ENCODE measurements around the gene MEGF10.
"Not testable (repeated sequence)": the region's sequence is repeated elsewhere in the genome, so short reads cannot be mapped to it uniquely, and the experiment has no call there.

MEGF10 gene

DNA sequence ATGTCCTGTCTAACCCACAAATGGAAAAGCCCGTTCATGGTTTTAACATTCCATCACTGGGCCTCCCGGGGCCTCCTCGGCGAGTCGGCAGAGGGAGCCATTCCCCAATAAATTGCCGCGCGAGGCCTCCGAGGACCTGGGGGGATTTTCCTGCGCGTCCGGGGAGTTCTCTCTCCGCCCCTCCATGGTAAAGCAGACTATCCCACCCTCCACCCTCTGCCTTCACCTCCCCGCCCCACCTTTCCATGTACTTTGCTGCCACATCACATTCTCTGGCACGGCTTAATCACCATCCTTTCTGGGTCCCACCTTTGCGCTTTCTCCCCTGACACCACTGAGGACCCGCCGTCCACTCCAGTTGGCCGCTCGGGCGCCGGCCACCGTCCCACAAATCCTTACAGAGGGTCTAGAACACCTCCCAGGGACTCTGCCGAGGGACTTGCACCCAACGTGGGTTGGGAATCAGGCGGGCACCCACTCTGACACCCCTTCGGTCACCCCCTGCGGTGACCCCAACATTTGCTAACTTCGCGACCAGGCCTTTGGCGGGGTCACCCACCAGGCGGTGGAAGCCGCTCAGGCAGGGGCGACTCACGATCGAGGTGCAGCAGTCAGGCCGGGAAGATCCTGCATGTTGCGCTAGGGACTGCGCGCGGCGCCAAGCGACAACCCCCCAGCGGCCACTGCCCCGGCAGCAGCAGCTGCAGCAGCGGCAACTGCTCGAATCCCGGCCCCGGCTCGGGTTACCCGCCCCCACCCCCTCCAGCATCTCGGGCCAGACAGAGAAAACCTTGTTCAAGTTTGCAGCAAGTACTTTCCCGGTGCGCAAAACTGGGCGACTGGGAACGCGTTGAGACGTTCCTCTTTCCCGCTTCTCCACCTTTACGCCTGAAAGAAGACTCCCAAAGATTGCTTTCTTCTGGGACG lies at the start of gene MEGF10:
Gene MEGF10 (plus strand): TSS at position 778 of the 927 bp plus-strand sequence. CDS start 40,513 bp downstream, outside the sequence.
- Histone ChIP-seq H3K27me3 (no peaks in the 10 kb centered on the region), H4K20me1 (no peaks in the 10 kb centered on the region), H3K4me3 (no peak within 1 kb of the TSS), H3K27ac (no peak within 1 kb of the TSS), H3K9ac (no peak within 1 kb of the TSS), H3K4me1 (no peaks in the 10 kb centered on the region), H3K36me3 (no peaks in the 10 kb centered on the region), H3K9me3 (replicated peaks in 1 of 11) (peaks cover 26 to 33% (median 30%) of the 10 kb centered on the region in 11 experiments; a peak in 21 of 22 replicates), H3K4me2 (no peak within 1 kb of the TSS)
- TF ChIP-seq Cebpa-rat (IDR thresholded peaks at IDR 0.05), result no peak

DNA sequence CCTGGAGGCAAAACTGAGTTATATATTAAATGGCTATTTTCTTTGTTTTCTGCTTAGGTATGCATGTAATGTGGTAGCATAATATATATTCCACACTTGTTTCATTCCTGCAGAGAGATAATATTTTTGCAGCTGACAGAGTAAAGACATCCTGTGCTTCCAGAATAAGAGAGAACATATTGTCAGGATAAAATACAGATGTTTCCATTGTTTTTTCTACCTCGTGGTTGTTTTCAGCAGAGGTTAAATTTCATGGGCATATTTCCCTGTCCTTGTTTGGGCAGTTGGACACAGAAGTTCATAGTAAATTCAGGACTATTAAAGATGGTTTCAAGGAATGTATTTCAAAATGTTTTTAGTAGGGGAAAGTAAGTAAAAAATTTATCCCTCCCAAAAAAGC lies 47.6 kb upstream of the MEGF10 start:
- Histone ChIP-seq H3K4me3 (no peak overlapping the region), H3K4me1 (no peaks in the 10 kb centered on the region), H3K4me2 (no peak overlapping the region), H3K9me3 (replicated peaks in 1 of 11) (peaks cover 0 to 17% (median 6%) of the 10 kb centered on the region in 11 experiments; a peak in 13 of 22 replicates), H4K20me1 (no peaks in the 10 kb centered on the region), H3K27ac (no peak overlapping the region), H3K9ac (no peak overlapping the region), H3K27me3 (no peaks in the 10 kb centered on the region), H3K36me3 (no peaks in the 10 kb centered on the region)
- no peak for TF ChIP-seq Cebpa-rat (IDR thresholded peaks at IDR 0.05)

DNA sequence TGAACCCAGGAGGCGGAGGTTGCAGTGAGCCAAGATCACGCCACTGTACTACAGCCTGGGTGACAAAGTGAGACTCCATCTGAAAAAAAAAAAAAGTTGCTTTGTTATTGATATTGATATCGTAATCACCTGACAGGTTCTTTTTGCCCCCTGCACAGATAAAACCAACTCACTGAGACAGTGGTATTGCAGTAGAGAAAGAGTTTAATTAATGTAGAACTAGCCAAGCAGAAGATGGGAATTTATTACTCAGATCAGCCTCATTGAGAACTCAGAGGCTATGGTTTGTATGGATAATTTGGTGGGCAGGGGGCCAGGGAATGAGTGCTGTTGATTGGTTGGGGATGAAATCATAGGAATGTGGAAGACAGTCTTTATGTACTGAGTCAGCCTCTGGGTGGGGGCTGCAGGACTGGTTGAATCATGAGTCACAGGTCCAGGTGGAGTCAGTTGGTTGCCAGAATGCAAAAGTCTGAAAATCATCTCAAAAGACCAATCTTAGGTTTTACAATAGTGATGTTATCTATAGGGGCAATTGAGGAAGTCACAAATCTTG lies 35.8 kb upstream of the MEGF10 start:
- Histone ChIP-seq H3K4me1 (no peaks in the 10 kb centered on the region), H3K27me3 (no peaks in the 10 kb centered on the region)
- TF ChIP-seq Cebpa-rat (IDR thresholded peaks at IDR 0.05), result no peak

DNA sequence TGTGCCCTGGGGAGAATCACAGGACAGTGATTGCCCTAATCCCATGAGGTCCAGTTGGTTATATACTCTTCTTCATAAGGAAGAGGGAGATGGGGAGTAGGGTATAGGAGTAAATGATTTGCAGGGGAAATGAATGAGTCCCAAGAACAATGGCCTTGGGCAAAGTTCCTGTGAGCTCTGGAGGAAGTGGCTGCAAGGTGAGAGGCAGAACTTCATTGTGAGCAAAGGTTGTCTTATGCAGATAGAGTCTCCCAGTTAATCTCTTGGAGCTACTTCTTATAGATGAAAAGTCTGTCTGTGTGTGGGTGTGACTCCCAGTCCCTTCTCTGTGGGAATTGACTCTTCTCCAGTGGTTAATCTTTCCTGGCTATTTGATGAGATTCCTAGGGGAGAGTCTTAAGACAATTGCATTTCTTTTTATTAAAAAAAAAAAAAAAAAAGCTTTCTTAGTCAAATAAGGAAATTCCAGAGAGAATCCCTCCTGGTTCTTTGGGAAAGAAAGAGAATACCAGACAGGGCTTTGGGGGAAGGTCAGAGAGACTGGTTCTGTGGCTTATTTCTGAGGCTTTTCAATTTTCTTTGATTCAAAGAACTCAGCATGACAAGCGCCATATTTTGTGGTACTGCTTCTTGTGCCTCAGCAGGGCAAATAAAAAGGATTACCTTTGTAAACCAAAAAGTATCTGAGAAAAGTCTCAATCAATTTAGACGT lies 33.6 kb upstream of the MEGF10 start:
- H3K9me3 ChIP-seq (replicated peaks in 1 of 11), result peaks cover 18 to 29% (median 20%) of the 10 kb centered on the region in 11 experiments
- H3K4me1 ChIP-seq, result no peaks in the 10 kb centered on the region
- H3K27me3 ChIP-seq, result no peaks in the 10 kb centered on the region
- no peak overlapping the region for H3K9ac ChIP-seq
- no peak overlapping the region for H3K4me2 ChIP-seq
- TF ChIP-seq Cebpa-rat (IDR thresholded peaks at IDR 0.05), result no peak
- no peak overlapping the region for H3K4me3 ChIP-seq
- H3K27ac ChIP-seq, result no peak overlapping the region
- no peaks in the 10 kb centered on the region for H4K20me1 ChIP-seq
- no peaks in the 10 kb centered on the region for H3K36me3 ChIP-seq

More for the DNA sequence above, 35.8 kb upstream of the MEGF10 start:
- peaks cover 18 to 29% (median 20%) of the 10 kb centered on the region in 11 experiments for H3K9me3 ChIP-seq (replicated peaks in 1 of 11)
- H3K27ac ChIP-seq, result no peak overlapping the region
- no peak overlapping the region for H3K9ac ChIP-seq
- H3K4me3 ChIP-seq, result no peak overlapping the region
- H4K20me1 ChIP-seq, result no peaks in the 10 kb centered on the region
- no peak overlapping the region for H3K4me2 ChIP-seq
- H3K36me3 ChIP-seq, result no peaks in the 10 kb centered on the region

DNA sequence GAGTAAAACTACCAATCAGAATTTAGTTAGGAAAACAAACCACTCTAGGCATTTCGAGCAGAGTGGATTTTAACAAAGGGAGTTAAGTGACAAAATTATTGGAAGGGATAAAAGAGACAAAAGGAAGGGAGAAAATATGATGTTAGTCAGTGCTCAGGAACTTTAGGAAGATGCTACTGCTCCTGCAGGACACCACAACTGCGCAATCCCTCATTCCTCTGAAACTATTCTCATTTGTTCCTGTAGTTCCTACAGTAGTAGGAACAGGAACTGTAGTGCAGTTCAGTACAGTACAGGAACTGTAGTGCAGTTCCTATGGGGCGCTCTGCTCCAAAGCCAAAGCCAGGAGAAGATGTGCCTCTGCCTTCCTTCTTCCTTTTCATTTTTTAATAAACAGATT lies 29.9 kb upstream of the MEGF10 start:
- Histone ChIP-seq H3K27me3 (no peaks in the 10 kb centered on the region), H3K4me2 (no peak overlapping the region), H3K9ac (no peak overlapping the region), H3K4me3 (no peak overlapping the region), H4K20me1 (no peaks in the 10 kb centered on the region), H3K27ac (no peak overlapping the region), H3K4me1 (no peaks in the 10 kb centered on the region), H3K9me3 (replicated peaks in 1 of 11) (peaks cover 2 to 14% (median 3%) of the 10 kb centered on the region in 11 experiments; a peak in 19 of 22 replicates), H3K36me3 (no peaks in the 10 kb centered on the region)
- no peak for TF ChIP-seq Cebpa-rat (IDR thresholded peaks at IDR 0.05)

DNA sequence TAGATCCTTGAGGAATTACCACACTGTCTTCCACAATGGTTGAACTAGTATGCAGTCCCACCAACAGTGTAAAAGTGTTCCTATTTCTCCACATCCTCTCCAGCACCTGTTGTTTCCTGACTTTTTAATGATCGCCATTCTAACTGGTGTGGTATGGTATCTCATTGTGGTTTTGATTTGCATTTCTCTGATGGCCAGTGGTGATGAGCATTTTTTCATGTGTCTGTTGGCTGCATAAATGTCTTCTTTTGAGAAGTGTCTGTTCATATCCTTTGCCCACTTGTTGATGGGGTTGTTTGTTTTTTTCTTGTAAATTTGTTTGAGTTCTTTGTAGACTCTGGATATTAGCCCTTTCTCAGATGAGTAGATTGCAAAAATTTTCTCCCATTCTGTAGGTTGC lies 25.1 kb upstream of the MEGF10 start:
- H4K20me1 ChIP-seq; H3K27ac ChIP-seq; H3K4me2 ChIP-seq; H3K36me3 ChIP-seq; H3K9ac ChIP-seq; H3K4me1 ChIP-seq; H3K9me3 ChIP-seq (replicated peaks in 1 of 11); H3K27me3 ChIP-seq; H3K4me3 ChIP-seq: not testable (repeated sequence)

DNA sequence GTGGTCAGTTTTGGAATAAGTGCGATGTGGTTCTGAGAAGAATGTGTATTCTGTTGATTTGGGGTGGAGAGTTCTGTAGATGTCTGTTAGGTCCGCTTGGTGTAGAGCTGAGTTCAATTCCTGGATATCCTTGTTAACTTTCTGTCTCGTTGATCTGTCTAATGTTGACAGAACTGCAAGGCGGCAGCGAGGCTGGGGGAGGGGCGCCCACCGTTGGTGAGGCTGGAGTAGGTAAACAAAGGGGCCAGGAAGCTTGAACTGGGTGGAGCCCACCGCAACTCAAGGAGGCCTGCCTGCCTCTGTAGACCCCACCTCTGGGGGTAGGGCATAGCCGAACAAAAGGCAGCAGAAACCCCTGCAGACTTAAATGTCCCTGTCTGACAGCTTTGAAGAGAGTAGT lies 22.3 kb upstream of the MEGF10 start:
- H3K4me1 ChIP-seq, H3K27me3 ChIP-seq, H3K4me3 ChIP-seq, H3K36me3 ChIP-seq, H3K4me2 ChIP-seq, H3K9ac ChIP-seq, H4K20me1 ChIP-seq, H3K27ac ChIP-seq: not testable (repeated sequence)
- peaks cover 9 to 25% (median 21%) of the 10 kb centered on the region in 11 experiments; a peak in 21 of 22 replicates for H3K9me3 ChIP-seq (replicated peaks in 1 of 11)

DNA sequence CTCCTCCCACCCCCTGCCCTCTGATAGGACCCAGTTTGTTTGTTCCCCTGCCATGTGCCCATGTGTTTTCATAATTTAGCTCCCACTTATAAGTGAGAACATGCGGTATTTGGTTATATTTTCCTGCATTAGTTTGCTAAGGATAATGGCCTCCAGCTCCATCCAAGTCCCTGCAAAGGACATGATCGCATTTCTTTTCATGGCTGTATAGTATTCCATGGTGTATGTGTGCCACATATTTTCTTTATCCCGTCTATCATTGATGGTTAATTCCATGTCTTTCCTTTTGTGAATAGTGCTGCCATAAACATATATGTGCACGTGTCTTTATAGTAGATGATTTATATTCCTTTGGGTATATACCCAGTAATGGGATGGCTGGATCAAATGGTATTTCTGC lies 19.9 kb upstream of the MEGF10 start:
- not testable (repeated sequence) for H3K4me1 ChIP-seq, H3K27me3 ChIP-seq, H3K4me2 ChIP-seq, H3K4me3 ChIP-seq, H4K20me1 ChIP-seq, H3K27ac ChIP-seq, H3K36me3 ChIP-seq, H3K9ac ChIP-seq
- H3K9me3 ChIP-seq (replicated peaks in 1 of 11), result peaks cover 9 to 25% (median 21%) of the 10 kb centered on the region in 11 experiments; a peak in 21 of 22 replicates

DNA sequence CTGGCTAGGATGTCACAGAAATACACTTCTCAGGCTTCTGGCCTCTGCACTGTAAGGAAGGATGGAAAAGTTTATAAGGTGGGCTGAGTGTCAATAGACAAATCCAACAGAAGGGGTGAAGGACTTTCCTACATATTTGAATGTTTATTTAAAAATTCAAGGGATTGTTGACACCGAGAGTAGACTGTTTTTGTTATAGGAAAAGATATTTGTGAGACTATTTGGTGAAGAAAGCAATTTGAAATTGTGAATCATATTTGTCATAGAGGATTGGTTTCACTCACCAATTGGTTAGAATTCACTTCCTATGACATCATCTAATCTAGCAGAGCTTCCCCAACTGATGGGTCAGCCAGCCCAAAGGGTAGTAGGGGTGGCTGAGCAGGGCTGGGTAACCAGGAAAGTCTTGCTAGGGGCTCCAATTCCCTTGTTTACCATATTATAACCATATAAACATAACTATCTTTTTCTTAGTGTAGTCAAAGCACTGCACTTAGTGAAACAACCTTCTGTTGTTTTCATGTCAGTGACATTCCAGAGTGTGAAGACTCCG lies 14.9 kb upstream of the MEGF10 start:
- no peaks in the 10 kb centered on the region for H4K20me1 ChIP-seq
- H3K9ac ChIP-seq, result no peak overlapping the region
- H3K9me3 ChIP-seq (replicated peaks in 1 of 11), result peaks cover 7 to 22% (median 18%) of the 10 kb centered on the region in 11 experiments; a peak in 21 of 22 replicates
- no peak overlapping the region for H3K4me2 ChIP-seq
- H3K27ac ChIP-seq, result no peak overlapping the region
- TF ChIP-seq Cebpa-rat (IDR thresholded peaks at IDR 0.05), result no peak
- H3K36me3 ChIP-seq, result no peaks in the 10 kb centered on the region
- no peaks in the 10 kb centered on the region for H3K27me3 ChIP-seq
- no peaks in the 10 kb centered on the region for H3K4me1 ChIP-seq
- no peak overlapping the region for H3K4me3 ChIP-seq
